ENCODE results near the gene ATP2C2. TPM values are rescaled to one million over a fixed set of nuclear protein-coding genes. Genes with fewer than 3 reads are reported as not detected.
"Not testable (repeated sequence)": the region's sequence is repeated elsewhere in the genome, so short reads cannot be mapped to it uniquely, and the experiment has no call there.

Gene ATP2C2
- total RNA-seq, 1 donor from 2014 or later = 6.8 TPM

DNA sequence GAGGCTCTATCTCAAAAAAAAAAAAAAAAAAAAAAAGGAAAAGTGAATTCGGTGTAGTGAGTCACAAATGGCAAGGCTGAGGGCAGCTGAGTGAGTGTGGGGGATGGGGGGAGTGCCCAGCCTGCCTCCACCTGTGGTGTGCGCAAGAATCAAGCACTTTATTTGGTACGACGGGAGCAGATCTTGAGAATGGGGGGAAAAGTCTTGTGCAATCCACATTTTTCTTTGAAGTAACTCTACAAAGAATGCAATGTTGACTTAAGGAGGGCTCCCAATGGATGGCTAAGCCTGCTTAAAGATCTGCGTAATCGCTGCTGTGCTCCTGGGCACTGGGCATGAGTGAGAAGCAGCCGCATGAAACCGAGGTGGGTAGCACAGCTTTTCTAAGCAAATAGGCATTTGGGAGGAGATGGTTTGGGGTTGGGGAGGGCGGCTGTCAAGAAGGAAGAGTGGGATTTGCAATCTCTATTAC is 28.2 kb downstream of the ATP2C2 start:
- Mint-ChIP-seq H3K4me3 (ENCODE audit: low read depth) (no peak overlapping the region), H3K27ac (peak overlapping the region; percentile 35), H3K27me3 (peaks cover 13% of the 10 kb centered on the region), H3K9me3 (ENCODE audit: low read depth) (peaks cover 10% of the 10 kb centered on the region), H3K4me1 (ENCODE audit: low read depth) (peaks cover 7% of the 10 kb centered on the region), H3K36me3 (ENCODE audit: insufficient read depth) (peaks cover 2% of the 10 kb centered on the region)
- TF ChIP-seq, protein P1, sequence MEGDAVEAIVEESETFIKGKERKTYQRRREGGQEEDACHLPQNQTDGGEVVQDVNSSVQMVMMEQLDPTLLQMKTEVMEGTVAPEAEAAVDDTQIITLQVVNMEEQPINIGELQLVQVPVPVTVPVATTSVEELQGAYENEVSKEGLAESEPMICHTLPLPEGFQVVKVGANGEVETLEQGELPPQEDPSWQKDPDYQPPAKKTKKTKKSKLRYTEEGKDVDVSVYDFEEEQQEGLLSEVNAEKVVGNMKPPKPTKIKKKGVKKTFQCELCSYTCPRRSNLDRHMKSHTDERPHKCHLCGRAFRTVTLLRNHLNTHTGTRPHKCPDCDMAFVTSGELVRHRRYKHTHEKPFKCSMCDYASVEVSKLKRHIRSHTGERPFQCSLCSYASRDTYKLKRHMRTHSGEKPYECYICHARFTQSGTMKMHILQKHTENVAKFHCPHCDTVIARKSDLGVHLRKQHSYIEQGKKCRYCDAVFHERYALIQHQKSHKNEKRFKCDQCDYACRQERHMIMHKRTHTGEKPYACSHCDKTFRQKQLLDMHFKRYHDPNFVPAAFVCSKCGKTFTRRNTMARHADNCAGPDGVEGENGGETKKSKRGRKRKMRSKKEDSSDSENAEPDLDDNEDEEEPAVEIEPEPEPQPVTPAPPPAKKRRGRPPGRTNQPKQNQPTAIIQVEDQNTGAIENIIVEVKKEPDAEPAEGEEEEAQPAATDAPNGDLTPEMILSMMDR (IDR thresholded peaks at IDR 0.05; ENCODE audit: unreplicated experiment) = no peak
- DNase-seq (ENCODE audit: low spot score, unreplicated experiment) = no peak

DNA sequence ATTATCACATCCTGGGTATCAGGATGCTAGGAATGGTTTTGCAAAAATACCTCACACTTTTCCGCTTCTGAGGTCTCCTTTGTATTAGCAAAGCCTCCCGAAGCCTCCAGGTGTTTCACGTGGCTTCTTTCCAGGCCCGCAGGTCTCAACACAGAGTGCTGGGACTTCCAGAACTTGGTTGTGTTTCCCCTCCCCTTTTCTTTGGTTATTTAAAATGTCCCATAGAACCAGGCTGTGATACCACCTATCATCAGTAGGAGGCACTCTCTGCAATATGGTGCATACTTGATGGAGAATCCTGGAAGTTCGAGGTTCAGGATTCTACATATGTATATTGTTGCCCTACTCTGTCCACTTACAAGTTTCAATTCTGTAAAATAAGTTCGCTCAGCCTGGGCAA is 28.8 kb downstream of the ATP2C2 start:
- H3K9me3 Mint-ChIP-seq (ENCODE audit: low read depth) = peaks cover 15% of the 10 kb centered on the region
- H3K36me3 Mint-ChIP-seq (ENCODE audit: insufficient read depth) = peaks cover 5% of the 10 kb centered on the region
- TF ChIP-seq, protein P1 (IDR thresholded peaks at IDR 0.05; ENCODE audit: unreplicated experiment) = peak; percentile 31
- no peak for DNase-seq (ENCODE audit: low spot score, unreplicated experiment)
- H3K27me3 Mint-ChIP-seq = peaks cover 13% of the 10 kb centered on the region
- H3K4me1 Mint-ChIP-seq (ENCODE audit: low read depth) = peaks cover 7% of the 10 kb centered on the region
- H3K27ac Mint-ChIP-seq = no peak overlapping the region
- H3K4me3 Mint-ChIP-seq (ENCODE audit: low read depth) = no peak overlapping the region

DNA sequence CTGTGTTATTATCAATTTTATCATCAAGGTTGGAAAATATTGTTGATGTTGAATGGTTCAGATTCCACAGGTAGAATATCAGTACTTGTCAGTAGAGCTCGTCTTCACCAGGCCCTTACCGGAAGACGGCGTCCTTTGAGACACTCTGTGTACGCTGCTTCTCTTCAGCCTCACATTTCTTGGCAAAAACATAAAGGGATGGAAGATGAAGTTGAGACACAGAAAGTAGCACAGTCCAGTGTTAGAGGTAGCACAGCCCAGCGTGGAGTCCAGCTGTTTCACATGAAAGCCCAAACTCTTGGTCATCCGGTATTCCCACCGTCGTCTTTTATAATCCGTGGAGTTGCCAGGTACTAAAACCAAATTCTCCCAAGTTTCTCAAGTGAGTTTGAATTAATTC is 30.4 kb downstream of the ATP2C2 start:
- Mint-ChIP-seq H3K27me3 (peaks cover 13% of the 10 kb centered on the region), H3K9me3 (ENCODE audit: low read depth) (peaks cover 16% of the 10 kb centered on the region), H3K4me1 (ENCODE audit: low read depth) (peaks cover 7% of the 10 kb centered on the region), H3K27ac (no peak overlapping the region), H3K36me3 (ENCODE audit: insufficient read depth) (peaks cover 5% of the 10 kb centered on the region), H3K4me3 (ENCODE audit: low read depth) (no peak overlapping the region)
- no peak for DNase-seq (ENCODE audit: low spot score, unreplicated experiment)
- TF ChIP-seq, protein P1 (IDR thresholded peaks at IDR 0.05; ENCODE audit: unreplicated experiment) = no peak

DNA sequence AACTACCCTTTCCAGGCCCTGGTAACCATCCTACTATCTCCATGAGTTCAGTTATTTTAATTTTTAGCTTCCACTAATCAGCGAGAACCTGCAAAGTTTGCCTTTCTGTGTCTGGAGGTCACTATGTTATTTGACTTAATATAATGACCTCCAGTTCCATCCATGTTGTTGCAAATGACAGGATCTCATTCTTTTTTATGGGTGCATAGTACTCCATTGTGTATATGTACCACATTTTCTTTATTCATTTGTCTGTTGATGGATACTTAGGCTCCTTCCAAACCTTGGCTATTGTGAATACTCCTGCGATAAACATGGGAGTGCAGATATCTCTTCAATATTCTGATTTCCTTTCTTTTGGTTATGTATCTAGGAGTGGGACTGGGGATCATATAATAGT is 31.6 kb downstream of the ATP2C2 start:
- peaks cover 16% of the 10 kb centered on the region for H3K9me3 Mint-ChIP-seq (ENCODE audit: low read depth)
- H3K4me3 Mint-ChIP-seq (ENCODE audit: low read depth); H3K36me3 Mint-ChIP-seq (ENCODE audit: insufficient read depth); DNase-seq (ENCODE audit: low spot score, unreplicated experiment); H3K4me1 Mint-ChIP-seq (ENCODE audit: low read depth); H3K27ac Mint-ChIP-seq; H3K27me3 Mint-ChIP-seq: not testable (repeated sequence)

DNA sequence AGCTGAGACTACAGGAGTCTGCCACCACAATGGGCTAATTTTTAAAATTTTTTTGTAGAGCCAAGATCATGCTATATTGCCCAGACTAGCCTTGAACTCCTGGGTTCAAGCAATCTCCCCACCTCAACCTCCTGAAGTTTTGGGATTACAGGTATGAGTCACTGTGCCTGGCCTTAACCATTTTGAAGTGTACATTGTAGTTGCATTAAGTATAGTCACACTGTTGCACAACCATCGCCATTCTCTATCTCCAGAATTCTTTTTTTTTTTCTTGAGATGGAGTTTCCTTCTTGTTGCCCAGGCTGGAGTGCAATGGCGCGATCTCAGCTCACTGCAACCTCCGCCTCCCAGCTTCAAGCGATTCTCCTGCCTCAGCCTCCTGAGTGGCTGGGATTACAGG is 35.1 kb downstream of the ATP2C2 start:
- H3K4me1 Mint-ChIP-seq (ENCODE audit: low read depth); H3K36me3 Mint-ChIP-seq (ENCODE audit: insufficient read depth); DNase-seq (ENCODE audit: low spot score, unreplicated experiment); H3K27me3 Mint-ChIP-seq; H3K4me3 Mint-ChIP-seq (ENCODE audit: low read depth); H3K27ac Mint-ChIP-seq: not testable (repeated sequence)
- peaks cover 16% of the 10 kb centered on the region for H3K9me3 Mint-ChIP-seq (ENCODE audit: low read depth)

DNA sequence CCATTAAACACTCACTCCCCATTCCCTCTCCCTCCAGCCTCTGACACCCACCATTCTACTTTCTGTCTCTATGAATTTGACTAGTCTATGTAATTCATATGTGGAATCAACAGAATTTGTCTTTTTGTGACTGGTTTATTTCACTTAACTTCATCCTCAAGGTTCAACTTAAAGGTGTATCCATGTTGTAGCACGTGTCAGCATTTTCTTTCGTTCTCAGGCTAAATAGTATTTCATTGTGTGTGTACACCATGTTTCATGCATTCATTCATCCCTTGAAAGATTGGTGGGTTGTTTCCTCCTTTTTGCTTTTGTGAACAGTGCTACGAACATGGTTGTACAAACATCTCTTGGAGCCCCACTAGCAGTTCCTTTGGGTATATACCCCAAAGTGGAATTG is 36.0 kb downstream of the ATP2C2 start:
- peaks cover 5% of the 10 kb centered on the region for H3K36me3 Mint-ChIP-seq (ENCODE audit: insufficient read depth)
- no peaks in the 10 kb centered on the region for H3K4me1 Mint-ChIP-seq (ENCODE audit: low read depth)
- H3K27me3 Mint-ChIP-seq = peaks cover 5% of the 10 kb centered on the region
- H3K9me3 Mint-ChIP-seq (ENCODE audit: low read depth) = peaks cover 16% of the 10 kb centered on the region
- TF ChIP-seq, protein P1 (IDR thresholded peaks at IDR 0.05; ENCODE audit: unreplicated experiment) = no peak
- H3K4me3 Mint-ChIP-seq (ENCODE audit: low read depth) = no peak overlapping the region
- H3K27ac Mint-ChIP-seq = no peak overlapping the region
- DNase-seq (ENCODE audit: low spot score, unreplicated experiment) = no peak
